ENCODE measurements around the gene HMGB2.

Gene HMGB2

GRCh38 chr4:173334891-173335752 is 964 bp upstream of the HMGB2 start:
- peak in 2 of 4 experiments; percentile 5 to 41 for DNase-seq (ENCODE audit: low read depth in 4 of 4, low spot score in 1 of 4)

- DNase-seq (ENCODE audit: low read depth in 4 of 4, low spot score in 1 of 4) = peak; percentile 3 to 43 (median 26)
Observed at GRCh38 chr4:173333658-173334084, 487 bp downstream of the HMGB2 start.

- peak in 1 of 4 experiments; percentile 3 for DNase-seq (ENCODE audit: low read depth in 4 of 4, low spot score in 1 of 4)
Observed at GRCh38 chr4:173332963-173333657, 1.0 kb downstream of the HMGB2 start.

GRCh38 chr4:173332021-173332487 is 2.1 kb downstream of the HMGB2 start:
- no peak for DNase-seq (ENCODE audit: low read depth in 4 of 4, low spot score in 1 of 4)

- no peak for DNase-seq (ENCODE audit: low read depth in 4 of 4, low spot score in 1 of 4)
Observed at GRCh38 chr4:173330590-173330989, 3.6 kb downstream of the HMGB2 start.

- no peak for DNase-seq (ENCODE audit: low read depth in 4 of 4, low spot score in 1 of 4)
Observed at GRCh38 chr4:173328236-173328901, 5.8 kb downstream of the HMGB2 start.

- DNase-seq (ENCODE audit: low read depth in 4 of 4, low spot score in 1 of 4) = no peak
Observed at GRCh38 chr4:173325007-173325736, 9.0 kb downstream of the HMGB2 start.

GRCh38 chr4:173319696-173320095 is 14.5 kb downstream of the HMGB2 start:
- DNase-seq (ENCODE audit: low read depth in 4 of 4, low spot score in 1 of 4) = no peak

- no peak for DNase-seq (ENCODE audit: low read depth in 4 of 4, low spot score in 1 of 4)
Observed at GRCh38 chr4:173318648-173319211, 15.4 kb downstream of the HMGB2 start.

- DNase-seq (ENCODE audit: low read depth in 4 of 4, low spot score in 1 of 4) = no peak
Observed at GRCh38 chr4:173318240-173318639, 15.9 kb downstream of the HMGB2 start.

GRCh38 chr4:173317004-173317403 is 17.2 kb downstream of the HMGB2 start:
- DNase-seq (ENCODE audit: low read depth in 4 of 4, low spot score in 1 of 4) = no peak

- DNase-seq (ENCODE audit: low read depth in 4 of 4, low spot score in 1 of 4) = no peak
Observed at GRCh38 chr4:173316060-173316459, 18.1 kb downstream of the HMGB2 start.

GRCh38 chr4:173314715-173315114 is 19.4 kb downstream of the HMGB2 start:
- no peak for DNase-seq (ENCODE audit: low read depth in 4 of 4, low spot score in 1 of 4)

- no peak for DNase-seq (ENCODE audit: low read depth in 4 of 4, low spot score in 1 of 4)
Observed at GRCh38 chr4:173311368-173311767, 22.8 kb downstream of the HMGB2 start.

- DNase-seq (ENCODE audit: low read depth in 4 of 4, low spot score in 1 of 4) = no peak
Observed at GRCh38 chr4:173307778-173308177, 26.4 kb downstream of the HMGB2 start.

GRCh38 chr4:173301518-173302201 is 32.5 kb downstream of the HMGB2 start:
- no peak for DNase-seq (ENCODE audit: low read depth in 4 of 4, low spot score in 1 of 4)

- DNase-seq (ENCODE audit: low read depth in 4 of 4, low spot score in 1 of 4) = no peak
Observed at GRCh38 chr4:173294444-173294843, 39.7 kb downstream of the HMGB2 start.

- DNase-seq (ENCODE audit: low read depth in 4 of 4, low spot score in 1 of 4) = no peak
Observed at GRCh38 chr4:173293663-173294062, 40.5 kb downstream of the HMGB2 start.

- no peak for DNase-seq (ENCODE audit: low read depth in 4 of 4, low spot score in 1 of 4)
Observed at GRCh38 chr4:173291899-173292298, 42.3 kb downstream of the HMGB2 start.

GRCh38 chr4:173289353-173289727 is 44.8 kb downstream of the HMGB2 start:
- DNase-seq (ENCODE audit: low read depth in 4 of 4, low spot score in 1 of 4) = no peak

All from stimulated activated CD4-positive, alpha-beta T cell treated with anti-CD3 and anti-CD28 coated beads, Interleukin-1b, Interleukin-23, amount 100 ng/mL, for 24 hours (primary cell).